ENCODE results near the gene ZNF556.

DNA sequence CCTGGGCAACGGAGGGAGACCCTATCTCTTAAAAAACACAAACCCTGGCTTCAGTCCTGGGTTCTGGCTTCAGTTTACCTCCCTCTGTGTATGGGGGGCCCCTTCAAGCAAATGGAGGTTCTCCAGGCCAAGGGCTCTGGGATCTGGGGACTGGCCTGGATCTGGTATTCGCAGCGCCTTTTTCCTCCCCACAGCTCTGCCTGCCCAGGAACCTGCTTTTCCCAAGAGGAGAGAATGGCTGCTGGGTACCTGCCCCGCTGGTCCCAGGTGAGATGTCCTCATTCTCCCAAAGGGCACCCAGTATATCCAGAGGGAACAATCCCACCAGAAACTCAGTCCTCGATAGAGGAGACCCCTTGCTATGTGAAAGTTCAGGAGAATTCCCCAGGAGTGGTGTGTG is 44.3 kb upstream of the ZNF556 start:
- TF ChIP-seq, protein P1, sequence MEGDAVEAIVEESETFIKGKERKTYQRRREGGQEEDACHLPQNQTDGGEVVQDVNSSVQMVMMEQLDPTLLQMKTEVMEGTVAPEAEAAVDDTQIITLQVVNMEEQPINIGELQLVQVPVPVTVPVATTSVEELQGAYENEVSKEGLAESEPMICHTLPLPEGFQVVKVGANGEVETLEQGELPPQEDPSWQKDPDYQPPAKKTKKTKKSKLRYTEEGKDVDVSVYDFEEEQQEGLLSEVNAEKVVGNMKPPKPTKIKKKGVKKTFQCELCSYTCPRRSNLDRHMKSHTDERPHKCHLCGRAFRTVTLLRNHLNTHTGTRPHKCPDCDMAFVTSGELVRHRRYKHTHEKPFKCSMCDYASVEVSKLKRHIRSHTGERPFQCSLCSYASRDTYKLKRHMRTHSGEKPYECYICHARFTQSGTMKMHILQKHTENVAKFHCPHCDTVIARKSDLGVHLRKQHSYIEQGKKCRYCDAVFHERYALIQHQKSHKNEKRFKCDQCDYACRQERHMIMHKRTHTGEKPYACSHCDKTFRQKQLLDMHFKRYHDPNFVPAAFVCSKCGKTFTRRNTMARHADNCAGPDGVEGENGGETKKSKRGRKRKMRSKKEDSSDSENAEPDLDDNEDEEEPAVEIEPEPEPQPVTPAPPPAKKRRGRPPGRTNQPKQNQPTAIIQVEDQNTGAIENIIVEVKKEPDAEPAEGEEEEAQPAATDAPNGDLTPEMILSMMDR (IDR thresholded peaks at IDR 0.05; ENCODE audit: insufficient read depth, low read length) = no peak
- TF ChIP-seq, protein P2, sequence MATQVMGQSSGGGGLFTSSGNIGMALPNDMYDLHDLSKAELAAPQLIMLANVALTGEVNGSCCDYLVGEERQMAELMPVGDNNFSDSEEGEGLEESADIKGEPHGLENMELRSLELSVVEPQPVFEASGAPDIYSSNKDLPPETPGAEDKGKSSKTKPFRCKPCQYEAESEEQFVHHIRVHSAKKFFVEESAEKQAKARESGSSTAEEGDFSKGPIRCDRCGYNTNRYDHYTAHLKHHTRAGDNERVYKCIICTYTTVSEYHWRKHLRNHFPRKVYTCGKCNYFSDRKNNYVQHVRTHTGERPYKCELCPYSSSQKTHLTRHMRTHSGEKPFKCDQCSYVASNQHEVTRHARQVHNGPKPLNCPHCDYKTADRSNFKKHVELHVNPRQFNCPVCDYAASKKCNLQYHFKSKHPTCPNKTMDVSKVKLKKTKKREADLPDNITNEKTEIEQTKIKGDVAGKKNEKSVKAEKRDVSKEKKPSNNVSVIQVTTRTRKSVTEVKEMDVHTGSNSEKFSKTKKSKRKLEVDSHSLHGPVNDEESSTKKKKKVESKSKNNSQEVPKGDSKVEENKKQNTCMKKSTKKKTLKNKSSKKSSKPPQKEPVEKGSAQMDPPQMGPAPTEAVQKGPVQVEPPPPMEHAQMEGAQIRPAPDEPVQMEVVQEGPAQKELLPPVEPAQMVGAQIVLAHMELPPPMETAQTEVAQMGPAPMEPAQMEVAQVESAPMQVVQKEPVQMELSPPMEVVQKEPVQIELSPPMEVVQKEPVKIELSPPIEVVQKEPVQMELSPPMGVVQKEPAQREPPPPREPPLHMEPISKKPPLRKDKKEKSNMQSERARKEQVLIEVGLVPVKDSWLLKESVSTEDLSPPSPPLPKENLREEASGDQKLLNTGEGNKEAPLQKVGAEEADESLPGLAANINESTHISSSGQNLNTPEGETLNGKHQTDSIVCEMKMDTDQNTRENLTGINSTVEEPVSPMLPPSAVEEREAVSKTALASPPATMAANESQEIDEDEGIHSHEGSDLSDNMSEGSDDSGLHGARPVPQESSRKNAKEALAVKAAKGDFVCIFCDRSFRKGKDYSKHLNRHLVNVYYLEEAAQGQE (IDR thresholded peaks at IDR 0.05; ENCODE audit: insufficient replicate concordance, low read depth) = no peak
- no peak for TF ChIP-seq POLR2AphosphoS5 (IDR thresholded peaks at IDR 0.05; ENCODE audit: low read depth)

All from HL-60 (cell line).